SIG-M5 (cell line): Measurements from ENCODE around the gene ASMT.
"Not testable (repeated sequence)": the region's sequence is repeated elsewhere in the genome, so short reads cannot be mapped to it uniquely, and the experiment has no call there.

Experiments used
- DNase-seq: peaks from one replicate; lab custom pipeline; 2025; lab: John Stamatoyannopoulos, UW

The ASMT gene

DNA sequence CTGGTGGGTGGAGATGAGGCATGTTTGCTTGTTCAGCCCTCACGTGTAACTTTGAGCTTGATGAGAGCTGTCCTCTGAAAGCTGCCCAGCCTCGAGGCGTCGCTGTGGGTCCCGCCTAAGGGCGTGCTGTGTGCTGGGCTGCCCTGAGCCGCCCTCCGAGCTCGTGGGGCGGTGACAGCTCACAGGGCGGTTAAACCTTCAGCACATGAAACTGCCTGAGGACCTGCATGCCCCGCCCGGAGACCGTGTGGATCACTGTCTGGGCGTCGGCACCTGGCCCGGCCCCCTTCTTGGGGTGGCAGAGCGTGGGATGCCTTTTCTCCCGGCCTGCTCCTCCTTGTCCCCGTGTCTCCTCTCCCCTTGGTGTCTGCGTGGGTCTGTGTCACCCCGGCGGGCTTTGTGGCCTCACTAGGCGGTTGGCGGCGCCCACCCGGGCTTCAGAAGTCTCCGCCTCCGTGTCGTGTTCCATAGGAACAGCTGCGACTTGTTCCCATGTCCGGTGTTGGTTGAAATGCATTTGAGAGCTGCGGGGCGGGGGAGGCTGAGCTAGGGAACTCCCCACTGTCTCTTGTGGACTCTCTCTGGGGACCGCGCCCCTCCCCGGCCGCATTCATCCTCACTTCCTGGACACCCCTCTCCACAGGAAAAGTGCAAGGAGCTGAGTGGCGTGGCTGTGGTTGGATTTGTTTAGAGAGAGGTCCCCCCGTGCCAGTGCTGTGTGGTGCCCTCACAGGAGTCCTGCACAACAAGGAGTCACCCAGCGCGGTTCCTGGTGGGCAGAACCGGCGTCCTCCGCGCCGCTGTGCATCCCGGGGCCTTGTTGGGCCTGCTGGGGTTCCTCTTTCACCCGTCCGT is 16.6 kb upstream of the ASMT start:
- no peak for DNase-seq

DNA sequence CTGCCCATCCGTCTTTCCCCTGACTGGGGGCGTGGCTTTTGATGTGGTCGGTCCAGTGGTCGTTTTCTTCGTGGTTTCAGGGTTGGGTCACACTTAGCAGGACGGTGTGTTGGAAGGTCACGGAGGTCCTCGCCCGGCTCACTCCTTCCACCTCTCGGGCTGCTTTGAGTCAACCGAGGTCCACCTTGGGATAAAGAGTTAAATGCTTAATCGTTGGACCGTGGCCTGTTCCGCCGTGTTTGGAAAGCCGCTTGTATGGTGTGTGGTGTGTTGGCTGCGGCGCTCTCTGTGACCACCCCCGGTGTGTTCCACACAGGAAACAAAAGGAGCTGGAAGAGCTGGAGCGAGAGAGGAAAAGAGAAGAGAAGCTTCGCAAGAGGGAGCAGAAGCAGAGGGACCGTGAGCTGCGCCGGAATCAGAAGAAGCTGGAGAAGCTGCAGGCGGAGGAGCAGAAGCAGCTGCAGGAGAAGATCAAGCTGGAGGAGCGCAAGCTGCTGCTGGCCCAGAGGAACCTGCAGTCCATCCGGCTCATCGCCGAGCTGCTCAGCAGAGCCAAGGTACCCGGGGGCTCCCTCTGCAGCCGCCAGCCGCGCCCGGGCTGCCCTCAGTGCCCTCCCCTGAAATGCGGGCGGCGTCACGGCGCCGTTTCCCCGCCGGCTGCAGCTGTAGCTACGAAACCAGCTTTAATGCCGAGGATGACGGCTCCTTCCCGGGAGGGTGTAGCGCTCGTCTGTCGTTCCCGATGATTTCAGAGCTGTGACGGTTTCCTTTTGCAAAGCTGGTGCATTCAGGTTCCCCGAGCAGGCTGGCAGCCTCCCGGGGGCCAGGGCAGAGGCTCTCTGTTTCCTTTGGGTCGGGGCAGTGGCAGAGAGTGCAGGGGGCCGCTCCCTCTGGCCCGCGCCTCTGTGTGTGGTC is 15.7 kb upstream of the ASMT start:
- no peak for DNase-seq

DNA sequence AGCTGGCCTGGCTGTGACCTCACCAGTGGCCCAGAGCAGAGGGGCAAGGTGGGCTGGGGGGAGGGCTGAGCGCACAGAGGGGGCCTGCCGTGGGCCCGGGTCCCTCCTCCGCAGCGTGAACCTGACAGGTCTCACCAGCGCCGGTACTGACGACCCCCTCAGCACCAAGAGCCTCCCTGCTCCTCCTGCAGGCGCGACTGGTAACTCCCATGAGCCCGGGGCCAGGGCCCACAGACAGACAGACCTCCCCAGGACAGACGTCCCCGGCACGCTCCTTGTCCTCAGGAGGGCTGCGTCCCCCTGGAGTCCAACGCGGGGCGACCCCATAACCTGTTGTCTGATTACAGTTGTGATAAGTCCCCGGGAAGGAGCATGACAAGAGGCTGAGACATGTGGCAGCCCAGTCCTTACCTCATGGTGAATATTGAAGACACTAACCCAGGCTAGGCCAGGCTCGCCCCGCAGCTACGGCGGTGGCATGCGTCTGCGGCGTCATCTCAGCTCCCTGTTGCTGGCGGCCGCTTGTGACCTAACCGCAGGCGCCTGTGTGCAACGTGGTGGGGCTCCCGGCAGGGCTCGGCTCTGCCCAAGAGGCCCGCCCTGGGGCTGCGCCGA is 15.0 kb upstream of the ASMT start:
- no peak for DNase-seq

DNA sequence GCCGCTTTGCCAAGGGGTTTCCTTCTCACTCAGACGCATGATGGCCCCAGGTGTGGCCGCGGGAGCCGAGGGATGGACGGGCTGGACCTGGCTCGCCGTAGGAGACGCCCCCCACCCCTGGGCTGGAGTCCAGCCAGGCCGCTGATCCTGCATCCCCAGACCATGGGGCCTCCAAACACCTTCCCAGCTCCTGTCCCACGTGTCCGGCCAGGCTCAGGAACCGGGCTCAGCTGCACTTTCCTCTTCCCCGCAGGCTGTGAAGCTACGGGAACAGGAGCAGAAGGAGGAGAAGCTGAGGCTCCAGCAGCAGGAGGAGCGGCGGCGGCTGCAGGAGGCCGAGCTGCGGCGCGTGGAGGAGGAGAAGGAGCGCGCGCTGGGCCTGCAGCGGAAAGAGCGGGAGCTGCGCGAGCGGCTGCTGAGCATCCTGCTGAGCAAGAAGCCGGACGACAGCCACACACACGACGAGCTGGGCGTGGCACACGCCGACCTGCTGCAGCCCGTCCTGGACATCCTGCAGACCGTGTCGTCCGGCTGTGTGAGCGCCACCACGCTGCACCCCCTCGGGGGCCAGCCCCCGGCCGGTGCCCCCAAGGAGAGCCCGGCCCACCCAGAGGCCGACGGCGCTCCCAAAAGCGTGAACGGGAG is 14.3 kb upstream of the ASMT start:
- no peak for DNase-seq

DNA sequence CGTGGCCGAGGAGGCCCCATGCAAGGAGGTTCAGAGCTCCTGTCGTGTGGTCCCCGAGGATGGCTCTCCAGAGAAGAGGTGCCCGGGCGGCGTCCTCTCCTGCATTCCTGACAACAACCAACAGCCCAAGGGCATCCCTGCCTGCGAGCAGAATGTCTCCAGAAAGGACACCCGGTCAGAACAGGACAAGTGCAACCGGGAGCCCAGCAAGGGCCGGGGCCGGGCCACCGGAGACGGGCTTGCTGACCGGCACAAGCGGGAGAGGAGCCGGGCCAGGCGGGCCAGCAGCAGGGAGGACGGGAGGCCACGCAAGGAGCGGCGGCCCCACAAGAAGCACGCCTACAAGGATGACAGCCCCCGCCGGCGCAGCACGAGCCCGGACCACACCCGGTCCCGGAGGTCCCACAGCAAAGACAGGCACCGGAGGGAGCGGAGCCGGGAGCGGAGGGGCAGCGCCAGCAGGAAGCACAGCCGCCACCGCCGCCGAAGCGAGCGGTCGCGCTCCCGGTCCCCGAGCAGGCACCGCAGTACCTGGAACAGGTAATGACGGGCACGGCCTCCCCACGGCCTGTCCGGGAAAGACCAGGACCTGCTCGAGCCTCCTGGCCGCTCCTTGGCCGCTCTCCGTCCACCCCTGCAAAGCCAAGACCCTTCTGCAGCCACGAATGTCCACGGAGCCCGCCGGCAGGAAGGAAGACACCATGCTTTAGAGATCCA is 13.7 kb upstream of the ASMT start:
- DNase-seq: no peak

DNA sequence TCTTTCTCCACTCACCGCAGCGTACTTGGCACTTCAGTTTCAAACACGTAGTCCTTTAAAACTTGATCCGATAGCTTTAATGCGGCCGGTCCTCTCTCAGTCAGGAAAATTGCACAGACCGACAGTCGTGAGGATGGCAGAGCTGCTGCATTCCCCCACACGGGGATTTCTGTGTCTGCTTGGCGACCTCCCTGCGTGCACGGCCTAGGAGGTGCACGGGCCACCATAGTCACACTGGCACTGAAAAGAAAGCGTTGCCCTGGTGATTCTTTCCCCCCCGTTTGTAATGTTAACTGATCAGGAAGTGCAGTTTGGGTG is 13.1 kb upstream of the ASMT start:
- no peak for DNase-seq

DNA sequence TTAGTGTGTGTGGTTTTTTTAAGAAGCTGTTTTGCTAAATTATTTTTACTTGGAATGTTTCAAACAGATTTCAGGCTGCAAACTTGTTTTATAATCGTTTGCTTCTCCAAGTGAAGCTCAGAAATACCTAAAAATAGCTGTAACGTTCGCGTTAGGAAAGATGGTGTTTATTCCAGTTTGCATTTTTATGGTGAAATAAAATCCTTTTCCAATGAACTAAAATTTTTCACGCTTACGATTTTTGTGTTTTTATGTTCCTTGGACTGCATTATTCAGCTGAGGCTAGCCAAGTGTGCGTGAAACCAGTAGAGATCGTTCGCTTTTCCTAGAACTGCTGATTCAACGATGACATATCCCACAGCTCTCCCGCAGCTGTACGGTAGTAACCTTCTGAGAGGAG is 12.6 kb upstream of the ASMT start:
- no peak for DNase-seq

DNA sequence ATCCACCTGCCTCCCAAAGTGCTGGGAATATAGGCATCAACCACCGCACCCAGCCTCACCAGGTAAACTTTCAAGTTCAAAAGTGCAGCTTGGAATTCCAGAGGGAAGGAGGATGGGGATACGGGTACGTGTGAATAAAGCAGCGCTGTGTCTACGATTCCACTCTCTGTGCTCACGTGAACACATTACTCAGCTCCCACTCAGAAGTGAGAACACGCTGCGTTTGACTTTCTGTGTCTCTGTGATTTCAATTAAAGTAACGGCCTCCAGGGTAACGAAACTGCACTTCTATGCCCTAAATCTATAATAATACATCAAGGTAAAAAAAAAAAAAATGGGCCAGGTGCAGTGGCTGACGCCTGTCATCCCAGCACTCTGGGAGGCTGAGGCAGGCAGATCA is 8.4 kb upstream of the ASMT start:
- DNase-seq: no peak

DNA sequence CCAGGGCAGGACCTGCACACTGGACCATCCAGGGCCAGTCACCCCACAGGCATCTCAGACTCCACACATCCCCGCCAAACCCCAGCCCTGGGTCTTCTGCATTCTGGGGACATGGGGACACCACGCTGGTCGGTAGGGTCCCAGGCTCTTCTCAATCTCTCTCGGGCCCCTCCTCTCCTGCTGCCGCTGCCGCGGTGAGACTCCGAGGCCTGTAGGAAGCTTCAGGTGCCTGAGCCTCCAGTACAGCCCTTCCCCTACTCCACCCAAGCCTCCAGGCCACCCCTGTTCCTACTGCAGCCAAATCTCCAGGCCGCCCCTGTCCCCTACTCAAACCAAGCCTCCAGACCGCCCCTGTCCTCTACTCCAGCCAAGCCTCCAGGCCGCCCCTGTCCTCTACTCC is 5.5 kb upstream of the ASMT start:
- no peak for DNase-seq

DNA sequence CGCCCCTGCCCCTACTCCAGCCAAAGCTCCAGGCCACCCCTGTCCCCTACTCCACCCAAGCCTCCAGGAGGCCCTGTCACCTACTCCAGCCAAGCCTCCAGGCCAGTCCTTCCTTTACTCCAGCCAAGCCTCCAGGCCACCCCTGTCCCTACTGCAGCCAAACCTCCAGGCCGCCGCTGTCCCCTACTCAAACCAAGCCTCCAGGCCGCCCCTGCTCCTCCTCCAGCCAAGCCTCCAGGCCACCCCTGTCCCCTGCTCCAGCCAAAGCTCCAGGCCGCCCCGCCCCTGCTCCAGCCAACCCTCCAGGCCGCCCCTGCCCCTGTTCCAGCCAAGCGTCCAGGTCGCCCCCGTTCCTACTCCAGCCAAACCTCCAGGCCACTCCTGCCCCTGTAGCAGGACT is 5.1 kb upstream of the ASMT start:
- DNase-seq: no peak

DNA sequence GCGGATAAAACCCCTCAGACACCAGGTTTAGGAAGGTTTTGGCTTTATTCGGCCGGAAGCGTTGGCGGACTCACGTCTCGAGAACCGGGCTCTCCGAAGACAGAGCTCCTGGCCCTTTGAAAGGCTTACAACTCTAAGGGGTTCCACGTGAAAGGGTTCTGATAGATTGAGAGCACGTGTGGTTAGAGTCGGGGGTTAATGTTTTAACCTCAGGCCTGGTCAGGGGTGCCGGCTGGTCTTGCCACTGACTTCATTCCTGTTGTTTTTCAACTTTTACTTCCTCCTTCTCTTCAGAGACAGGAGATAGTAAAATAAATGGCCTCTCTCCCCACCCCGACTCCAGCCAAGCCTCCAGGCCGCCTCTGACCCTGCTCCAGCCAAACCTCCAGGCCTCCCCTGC is 4.7 kb upstream of the ASMT start:
- no peak for DNase-seq

DNA sequence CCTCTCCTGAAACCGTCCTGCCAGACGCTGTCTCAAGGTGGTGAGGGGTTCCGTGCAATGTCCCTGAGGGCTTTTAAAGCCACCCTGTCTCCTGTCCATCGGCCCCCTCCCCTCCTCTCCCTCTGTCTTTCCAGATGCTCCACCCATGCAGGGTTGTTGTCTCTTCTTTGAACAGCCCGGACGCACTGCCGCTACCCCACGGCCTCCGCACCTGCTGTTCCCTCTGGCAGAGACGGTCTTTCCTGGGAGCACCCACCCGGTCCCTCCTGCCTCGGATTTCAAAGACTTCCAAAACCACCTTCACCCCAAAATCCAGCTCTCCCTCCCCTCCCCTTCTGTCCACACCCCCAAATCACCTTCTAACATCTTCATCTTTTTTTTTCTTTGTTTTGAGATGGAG is 4.1 kb upstream of the ASMT start:
- DNase-seq: no peak

DNA sequence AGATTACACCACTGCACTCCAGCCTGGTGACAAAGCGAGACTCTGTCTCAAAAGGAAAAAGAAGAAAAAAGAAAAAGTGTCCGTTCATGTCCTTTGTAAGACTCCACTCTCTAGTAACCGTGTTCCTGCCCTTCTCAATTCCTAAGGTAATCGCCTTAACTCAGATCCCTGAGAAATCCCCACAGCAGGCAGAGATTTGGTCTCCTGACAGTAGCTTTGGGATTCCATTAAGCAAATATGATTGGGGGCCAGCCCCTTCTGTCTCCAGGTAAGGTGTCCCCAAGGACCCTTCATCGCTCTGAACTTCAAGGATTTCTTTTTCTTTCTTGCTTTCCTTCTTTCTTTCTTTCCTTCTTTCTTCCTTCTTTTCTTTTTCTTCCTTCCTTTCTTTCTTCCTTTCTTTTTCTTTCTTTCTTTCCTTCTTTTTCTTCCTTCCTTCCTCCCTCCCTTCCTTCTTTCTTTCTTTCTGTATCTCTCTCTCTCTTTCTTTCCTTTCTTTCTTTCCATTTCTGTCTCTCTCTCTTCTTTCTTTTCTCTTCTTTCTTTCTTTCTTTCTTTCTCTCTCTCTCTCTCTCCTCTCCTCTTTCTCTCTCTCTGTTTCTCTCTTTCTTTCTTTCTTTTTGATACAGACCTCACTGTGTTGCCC is 2.1 kb upstream of the ASMT start:
- no peak for DNase-seq

DNA sequence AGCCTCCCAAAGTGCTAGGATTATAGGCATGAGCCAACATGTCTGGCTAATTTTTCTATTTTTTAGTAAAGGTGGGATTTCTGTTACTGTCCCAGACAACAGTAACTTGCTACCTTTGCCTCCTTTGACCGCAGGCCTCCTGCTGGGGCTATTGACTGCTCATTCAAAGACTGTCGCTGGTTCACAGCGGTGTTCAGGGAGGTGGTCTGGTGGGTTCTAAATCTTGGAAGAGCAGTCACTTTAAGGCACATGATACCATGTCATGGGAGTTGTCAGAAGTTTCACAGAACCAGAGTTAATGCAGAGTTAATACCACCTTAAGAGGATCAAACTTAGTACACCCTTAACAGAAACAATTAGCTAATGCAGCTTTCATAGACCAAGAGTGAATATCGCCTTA is 3.8 kb downstream of the ASMT start:
- DNase-seq: no peak

DNA sequence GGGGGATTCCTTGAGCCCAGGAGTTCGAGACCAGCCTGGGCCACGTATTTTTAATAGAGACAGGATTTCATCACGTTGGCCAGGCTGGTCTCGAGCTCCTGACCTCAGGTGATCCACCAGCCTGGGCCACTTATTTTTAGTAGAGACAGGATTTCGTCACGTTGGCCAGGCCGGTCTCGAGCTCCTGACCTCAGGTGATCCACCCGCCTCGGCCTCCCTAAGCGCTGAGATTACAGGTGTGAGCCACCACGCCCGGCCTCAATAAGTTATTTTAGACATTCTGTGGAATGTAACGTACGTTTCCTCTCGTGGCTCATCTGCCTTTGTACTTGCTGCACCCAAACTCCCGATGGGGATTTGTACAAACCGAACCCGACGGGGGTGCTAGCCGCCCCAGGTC is 8.8 kb downstream of the ASMT start:
- DNase-seq: no peak

DNA sequence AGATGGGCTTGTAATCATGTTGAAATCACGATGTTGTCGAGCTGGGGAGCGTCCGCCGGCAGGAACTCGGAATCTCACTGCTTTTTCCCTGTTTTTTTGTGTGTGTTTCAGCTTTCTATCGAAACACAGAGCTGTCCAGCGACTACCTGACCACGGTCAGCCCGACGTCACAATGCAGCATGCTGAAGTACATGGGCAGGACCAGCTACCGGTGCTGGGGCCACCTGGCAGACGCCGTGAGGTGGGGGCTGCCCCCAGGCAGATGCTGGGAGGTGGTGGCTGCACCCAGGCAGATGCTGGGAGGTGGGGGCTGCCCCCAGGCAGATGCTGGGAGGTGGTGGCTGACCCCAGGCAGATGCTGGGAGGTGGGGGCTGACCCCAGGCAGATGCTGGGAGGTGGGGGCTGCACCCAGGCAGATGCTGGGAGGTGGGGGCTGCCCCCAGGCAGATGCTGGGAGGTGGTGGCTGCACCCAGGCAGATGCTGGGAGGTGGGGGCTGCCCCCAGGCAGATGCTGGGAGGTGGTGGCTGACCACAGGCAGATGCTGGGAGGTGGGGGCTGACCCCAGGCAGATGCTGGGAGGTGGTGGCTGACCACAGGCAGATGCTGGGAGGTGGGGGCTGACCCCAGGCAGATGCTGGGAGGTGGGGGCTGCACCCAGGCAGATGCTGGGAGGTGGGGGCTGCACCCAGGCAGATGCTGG is 9.4 kb downstream of the ASMT start:
- DNase-seq: not testable (repeated sequence)

DNA sequence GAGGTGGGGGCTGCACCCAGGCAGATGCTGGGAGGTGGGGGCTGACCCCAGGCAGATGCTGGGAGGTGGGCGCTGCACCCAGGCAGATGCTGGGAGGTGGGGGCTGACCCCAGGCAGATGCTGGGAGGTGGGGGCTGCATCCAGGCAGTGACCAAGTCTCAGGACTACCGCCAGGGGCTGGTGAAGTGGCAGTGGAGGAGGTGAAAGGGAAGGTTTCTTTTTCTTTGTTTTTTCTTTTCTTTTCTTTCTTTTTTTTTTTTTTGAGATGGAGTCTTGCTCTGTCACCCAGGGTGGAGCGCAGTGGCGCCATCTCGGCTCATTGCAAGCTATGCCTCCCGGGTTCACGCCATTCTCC is 10.0 kb downstream of the ASMT start:
- not testable (repeated sequence) for DNase-seq

DNA sequence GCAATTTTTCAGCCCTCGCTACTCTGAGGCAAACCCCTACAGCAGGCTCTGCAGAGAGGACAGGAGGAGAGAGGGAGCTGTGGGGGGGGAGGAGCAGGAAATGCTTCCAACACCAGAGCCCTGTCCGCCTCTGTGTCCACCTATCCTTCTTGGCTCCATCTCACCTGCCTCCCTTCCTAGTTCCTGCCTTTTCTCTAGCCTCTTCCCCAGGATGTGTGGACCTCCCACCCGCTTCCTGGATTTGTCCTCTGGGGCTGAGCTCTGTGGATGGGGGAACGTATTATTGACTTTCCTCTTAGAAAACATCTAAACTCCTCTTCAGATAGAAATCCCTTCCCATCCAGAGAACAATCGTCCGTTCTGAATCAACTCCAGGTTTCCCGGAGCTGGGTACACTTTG is 14.4 kb downstream of the ASMT start:
- no peak for DNase-seq

DNA sequence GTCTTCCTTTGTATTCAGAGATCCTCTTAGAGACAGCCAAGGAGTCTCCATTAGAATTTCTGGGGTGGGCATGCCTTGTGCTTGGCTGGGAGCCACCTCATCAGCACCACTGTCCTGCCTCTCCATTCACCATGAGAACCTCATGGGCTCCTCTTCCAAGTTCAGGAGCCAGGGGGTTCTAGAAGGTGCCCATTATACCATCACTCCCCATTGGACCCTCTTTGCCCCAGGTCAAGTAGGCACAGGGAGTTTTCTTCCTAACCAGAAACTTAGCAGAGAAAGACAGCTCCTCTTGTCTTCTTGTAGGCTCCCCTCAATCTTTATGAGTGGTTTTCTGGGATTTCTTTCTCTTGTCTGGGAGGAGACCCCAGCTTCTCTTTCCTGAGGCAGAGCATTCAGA is 31.1 kb downstream of the ASMT start:
- no peak for DNase-seq

DNA sequence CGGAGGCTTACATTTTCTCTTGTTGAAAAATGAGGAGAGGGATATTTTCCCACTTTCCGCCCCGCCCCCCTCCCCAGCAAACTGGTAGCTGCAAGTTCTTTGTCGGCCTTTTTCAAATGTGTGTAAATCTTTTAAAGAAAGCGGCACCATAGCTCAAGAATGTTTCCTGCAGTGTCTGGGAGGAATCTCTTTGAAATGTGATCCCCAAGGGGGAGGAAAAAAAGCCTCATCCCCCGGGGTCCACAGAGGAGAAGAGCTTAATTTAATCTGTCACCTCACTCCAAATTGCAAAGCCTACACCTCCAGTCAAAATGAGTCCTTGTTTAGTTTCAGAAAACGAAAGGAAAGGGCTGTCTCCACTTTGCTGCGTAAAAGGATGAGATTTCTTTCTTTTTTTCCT is 34.8 kb downstream of the ASMT start:
- no peak for DNase-seq
